ENCODE results near the gene PTGER1. TPM values are rescaled to one million over a fixed set of nuclear protein-coding genes. Genes with fewer than 3 reads are reported as not detected.

The PTGER1 gene
- total and polyA plus RNA-seq, 2 donors (not counting 3 experiments of a cell fraction or from before 2014, with no cell fraction given): 0.21 to 0.40 TPM

DNA sequence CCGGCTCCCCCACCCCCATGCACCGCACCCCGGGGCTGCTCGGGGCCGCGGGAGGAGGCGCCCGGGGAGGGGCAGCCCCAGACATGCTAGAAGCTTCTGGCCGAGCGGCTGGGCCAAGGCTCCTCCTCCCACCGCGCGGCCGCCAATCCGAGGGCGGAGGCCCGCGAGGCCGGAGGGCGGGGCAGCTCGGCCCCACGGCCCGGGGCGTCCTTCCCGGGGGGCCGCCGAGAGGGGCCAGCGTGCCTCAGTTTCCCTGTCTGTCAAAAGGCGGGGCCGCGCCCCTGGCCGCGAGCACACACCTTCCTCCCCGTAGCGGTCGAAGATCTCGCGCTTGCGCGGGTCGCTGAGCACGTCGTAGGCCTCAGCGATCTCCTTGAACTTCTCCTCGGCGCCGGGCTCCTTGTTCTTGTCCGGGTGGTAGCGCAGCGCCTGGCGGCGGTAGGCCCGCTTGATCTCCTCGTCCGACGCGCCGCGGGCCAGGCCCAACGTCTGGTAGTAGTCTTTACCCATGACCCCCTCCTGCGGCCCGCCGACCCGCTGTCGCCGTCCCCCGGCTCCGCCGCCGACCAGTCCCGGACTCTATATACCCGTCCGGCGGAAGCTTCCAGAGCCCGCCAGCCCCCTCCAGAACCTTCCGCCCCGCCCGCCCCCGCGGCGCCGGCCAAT, 42.8 kb upstream of the PTGER1 start, which contains the start of gene DNAJB1:
Gene DNAJB1, minus strand, starts transcription at position 558 of the 666 bp plus-strand sequence. Its CDS starts 48 bp downstream, at position 510.
- POLR2A ChIA-PET: interaction anchor here (0.5 to 2.8 kb wide), 13 partner anchors 8 to 1739 kb away, joined by 3 to 27 read pairs (median 5); partner anchors contain the start of gene GIPC1

DNA sequence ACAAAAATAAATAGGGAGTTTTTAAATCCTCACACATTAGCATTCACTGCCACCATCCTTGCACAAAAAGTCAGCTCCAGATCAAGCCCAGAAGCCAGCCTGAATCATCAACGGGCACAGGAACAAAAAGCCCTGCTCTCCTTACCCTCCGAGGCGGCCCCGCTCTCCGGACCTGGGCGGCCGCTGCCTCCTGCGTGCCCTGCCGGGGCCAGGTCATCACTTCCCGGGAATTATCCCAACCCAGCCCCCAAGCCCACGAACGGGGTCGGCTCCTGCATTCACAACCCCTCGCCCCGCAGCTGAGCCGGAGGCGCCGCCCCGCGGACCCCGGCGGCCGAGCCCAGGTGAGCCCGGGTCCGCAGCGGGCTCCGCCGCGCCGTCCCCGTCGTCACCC, 42.3 kb upstream of the PTGER1 start:
- CTCF ChIA-PET: interaction anchor here (1.0 to 2.9 kb wide), 9 partner anchors 11 to 54 kb away, joined by 3 to 22 read pairs (median 7); partner anchors contain the start of genes NDUFB7 and PTGER1
- H3K27ac ChIP-seq (ENCODE audit: insufficient read depth, low read depth, low read length): peak overlapping the region; percentile 3
- H3K9me1 ChIP-seq (replicated peaks; ENCODE audit: control insufficient read depth, extremely low read depth, insufficient read depth, low read length): no peaks in the 10 kb centered on the region
- DNase-seq (ENCODE audit: low read depth, low spot score) (peak; percentile 50), FAIRE-seq (peak; percentile 40)
- peaks cover 33% of the 10 kb centered on the region for H3K79me2 ChIP-seq (ENCODE audit: control insufficient read depth, insufficient read depth, low read length)
- peak overlapping the region; percentile 59 to 93 (median 85) for H3K4me3 ChIP-seq (replicated peaks in 1 of 3; ENCODE audit: insufficient read depth in 1 of 3, low read depth in 1 of 3, low read length in 3 of 3)
- TF ChIP-seq MYC (IDR thresholded peaks at IDR 0.05; ENCODE audit: low read depth, low read length) (no peak), EZH2 (IDR thresholded peaks at IDR 0.05; ENCODE audit: borderline replicate concordance, low read depth, low read length, severe bottlenecking) (no peak), GATA2 (IDR thresholded peaks at IDR 0.05; ENCODE audit: insufficient read depth, insufficient read length, low read depth, low read length) (no peak), POLR2AphosphoS5 (IDR thresholded peaks at IDR 0.05; ENCODE audit: insufficient read depth, low read depth, low read length) (no peak), MAX (IDR thresholded peaks at IDR 0.05; ENCODE audit: insufficient read depth, insufficient read length) (no peak), JUN (IDR thresholded peaks at IDR 0.05; ENCODE audit: borderline replicate concordance, insufficient read depth, insufficient read length, low read depth) (no peak), FOS (IDR thresholded peaks at IDR 0.05; ENCODE audit: borderline replicate concordance, insufficient read depth, low read length) (no peak), POLR2A (IDR thresholded peaks at IDR 0.05; ENCODE audit: low read depth, low read length) (no peak)
- TF ChIP-seq, protein P1, sequence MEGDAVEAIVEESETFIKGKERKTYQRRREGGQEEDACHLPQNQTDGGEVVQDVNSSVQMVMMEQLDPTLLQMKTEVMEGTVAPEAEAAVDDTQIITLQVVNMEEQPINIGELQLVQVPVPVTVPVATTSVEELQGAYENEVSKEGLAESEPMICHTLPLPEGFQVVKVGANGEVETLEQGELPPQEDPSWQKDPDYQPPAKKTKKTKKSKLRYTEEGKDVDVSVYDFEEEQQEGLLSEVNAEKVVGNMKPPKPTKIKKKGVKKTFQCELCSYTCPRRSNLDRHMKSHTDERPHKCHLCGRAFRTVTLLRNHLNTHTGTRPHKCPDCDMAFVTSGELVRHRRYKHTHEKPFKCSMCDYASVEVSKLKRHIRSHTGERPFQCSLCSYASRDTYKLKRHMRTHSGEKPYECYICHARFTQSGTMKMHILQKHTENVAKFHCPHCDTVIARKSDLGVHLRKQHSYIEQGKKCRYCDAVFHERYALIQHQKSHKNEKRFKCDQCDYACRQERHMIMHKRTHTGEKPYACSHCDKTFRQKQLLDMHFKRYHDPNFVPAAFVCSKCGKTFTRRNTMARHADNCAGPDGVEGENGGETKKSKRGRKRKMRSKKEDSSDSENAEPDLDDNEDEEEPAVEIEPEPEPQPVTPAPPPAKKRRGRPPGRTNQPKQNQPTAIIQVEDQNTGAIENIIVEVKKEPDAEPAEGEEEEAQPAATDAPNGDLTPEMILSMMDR (IDR thresholded peaks at IDR 0.05; ENCODE audit: extremely low read depth in 1 of 2, insufficient read depth in 1 of 2, low read depth in 1 of 2, low read length in 2 of 2): no peak
- BruUV-seq (replicated peaks): no TSS peak
- H4K20me1 ChIP-seq (replicated peaks; ENCODE audit: control insufficient read depth, extremely low read depth, insufficient read depth, low read length): no peaks in the 10 kb centered on the region
- no peaks in the 10 kb centered on the region for H3K9me3 ChIP-seq (replicated peaks; ENCODE audit: control insufficient read depth, insufficient read depth, low read length)
- peak overlapping the region; percentile 98 for H3K9ac ChIP-seq (replicated peaks; ENCODE audit: extremely low read depth, insufficient read depth, low read length)
- peak overlapping the region; percentile 94 for H3K4me2 ChIP-seq (ENCODE audit: insufficient read depth, low read length)
- peaks cover 41% of the 10 kb centered on the region for H3K4me1 ChIP-seq (ENCODE audit: control insufficient read depth, extremely low read depth, insufficient read depth, low read length)
- POLR2A ChIA-PET: interaction anchor here (0.5 to 2.8 kb wide), 7 partner anchors 8 to 1336 kb away, joined by 3 to 27 read pairs (median 7); partner anchors contain the start of gene GIPC1
- no peaks in the 10 kb centered on the region for H3K27me3 ChIP-seq (ENCODE audit: control insufficient read depth in 2 of 2, insufficient read depth in 2 of 2, low read length in 2 of 2)
- intact Hi-C loops (cut with micrococcal nuclease) (loop anchor here (1.0 kb wide), 2 partner anchors 10 to 21 kb away; partner anchors contain the start of gene GIPC1), dilution Hi-C loops (cut with MboI; ENCODE audit: extremely low pct_ligation_motif_present, low sequenced_read_pairs) (no loop called here)
- peaks cover 12 to 13% of the 10 kb centered on the region in 2 experiments for H3K36me3 ChIP-seq (ENCODE audit: control insufficient read depth in 2 of 2, extremely low read depth in 1 of 2, insufficient read depth in 2 of 2, low read length in 2 of 2)
- H2AFZ ChIP-seq (ENCODE audit: low read depth, low read length): no peak overlapping the region

More for the DNA sequence above, 42.8 kb upstream of the PTGER1 start, which contains the start of gene DNAJB1:
- peak within 1 kb of the TSS; percentile 94 for H3K4me2 ChIP-seq (ENCODE audit: insufficient read depth, low read length)
- H3K4me1 ChIP-seq (ENCODE audit: control insufficient read depth, extremely low read depth, insufficient read depth, low read length): peaks cover 47% of the 10 kb centered on the region
- peak; percentile 78 for DNase-seq (ENCODE audit: low read depth, low spot score)
- no peaks in the 10 kb centered on the region for H3K9me3 ChIP-seq (replicated peaks; ENCODE audit: control insufficient read depth, insufficient read depth, low read length)
- no peak for FAIRE-seq
- peak within 1 kb of the TSS; percentile 98 for H3K9ac ChIP-seq (replicated peaks; ENCODE audit: extremely low read depth, insufficient read depth, low read length)
- peaks cover 12 to 13% of the 10 kb centered on the region in 2 experiments for H3K36me3 ChIP-seq (ENCODE audit: control insufficient read depth in 2 of 2, extremely low read depth in 1 of 2, insufficient read depth in 2 of 2, low read length in 2 of 2)
- CTCF ChIA-PET: interaction anchor here (1.0 to 2.9 kb wide), 9 partner anchors 12 to 54 kb away, joined by 3 to 22 read pairs (median 7); partner anchors contain the start of genes NDUFB7 and PTGER1
- H3K4me3 ChIP-seq (replicated peaks in 1 of 3; ENCODE audit: insufficient read depth in 1 of 3, low read depth in 1 of 3, low read length in 3 of 3): peak within 1 kb of the TSS; percentile 59 to 93 (median 85)
- BruUV-seq (replicated peaks): no TSS peak
- peak within 1 kb of the TSS; percentile 91 for H3K27ac ChIP-seq (ENCODE audit: insufficient read depth, low read depth, low read length)
- H2AFZ ChIP-seq (ENCODE audit: low read depth, low read length): peak within 1 kb of the TSS; percentile 70
- H3K27me3 ChIP-seq (ENCODE audit: control insufficient read depth in 2 of 2, insufficient read depth in 2 of 2, low read length in 2 of 2): no peaks in the 10 kb centered on the region
- H3K79me2 ChIP-seq (ENCODE audit: control insufficient read depth, insufficient read depth, low read length): peaks cover 33% of the 10 kb centered on the region
- H4K20me1 ChIP-seq (replicated peaks; ENCODE audit: control insufficient read depth, extremely low read depth, insufficient read depth, low read length): no peaks in the 10 kb centered on the region
- H3K9me1 ChIP-seq (replicated peaks; ENCODE audit: control insufficient read depth, extremely low read depth, insufficient read depth, low read length): no peaks in the 10 kb centered on the region
- no peak for TF ChIP-seq MYC (IDR thresholded peaks at IDR 0.05; ENCODE audit: low read depth, low read length)
- TF ChIP-seq POLR2AphosphoS5 (IDR thresholded peaks at IDR 0.05; ENCODE audit: insufficient read depth, low read depth, low read length): peak; percentile 98
- peak; percentile 99 for TF ChIP-seq POLR2A (IDR thresholded peaks at IDR 0.05; ENCODE audit: low read depth, low read length)
- intact Hi-C loops (cut with micrococcal nuclease): loop anchor here (1.0 kb wide), 3 partner anchors 11 to 22 kb away; partner anchors contain the start of genes GIPC1 and TECR
- dilution Hi-C loops (cut with MboI; ENCODE audit: extremely low pct_ligation_motif_present, low sequenced_read_pairs): no loop called here
